NCI-H2196 (cell line): ENCODE results near the gene LAMTOR5.
"Not testable (repeated sequence)": the region's sequence is repeated elsewhere in the genome, so short reads cannot be mapped to it uniquely, and the experiment has no call there.

Experiments
- DNase-seq: peaks from one replicate; lab custom pipeline; 2025; ENCODE audit not compliant: unreplicated experiment; lab: John Stamatoyannopoulos, UW

LAMTOR5 gene

DNA sequence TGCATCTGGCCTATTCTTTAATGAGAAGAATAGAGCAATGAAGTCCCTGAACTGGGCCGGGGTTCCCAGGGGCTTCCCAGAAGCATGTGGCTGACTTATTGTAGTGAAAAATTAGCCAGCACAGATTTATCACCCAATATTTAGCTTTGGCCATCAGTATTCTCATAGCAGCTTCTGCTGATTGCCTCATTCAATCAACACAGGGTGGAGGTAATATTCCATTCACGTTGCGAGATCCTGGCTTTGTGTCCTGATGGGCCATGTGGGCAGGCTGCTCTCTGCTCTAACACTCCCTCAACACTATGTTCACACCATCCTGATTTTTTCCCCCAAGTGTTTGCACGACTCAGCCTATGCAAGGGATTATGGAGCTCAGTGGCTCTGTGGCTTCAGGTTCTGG is 21.5 kb upstream of the LAMTOR5 start:
- DNase-seq = no peak

DNA sequence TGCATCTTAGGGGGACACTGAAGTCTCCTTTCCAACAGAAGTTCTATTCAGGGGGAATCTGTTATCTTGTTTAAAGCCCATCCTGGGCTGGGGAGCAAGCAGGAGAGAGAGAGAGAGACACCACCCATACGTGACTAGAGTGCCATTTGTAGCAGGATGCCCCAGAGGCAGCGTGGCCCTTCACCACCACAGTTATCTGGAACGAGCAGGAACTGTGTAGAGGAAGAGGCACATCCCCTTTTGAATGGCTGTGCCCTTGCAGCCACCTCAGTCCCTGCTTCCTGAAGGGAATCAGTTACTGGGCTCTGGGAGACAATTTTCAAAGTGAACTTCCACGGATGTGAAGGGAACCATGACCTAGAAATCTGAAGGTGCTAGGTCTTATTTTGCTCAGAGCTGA is 19.4 kb upstream of the LAMTOR5 start:
- DNase-seq = no peak

DNA sequence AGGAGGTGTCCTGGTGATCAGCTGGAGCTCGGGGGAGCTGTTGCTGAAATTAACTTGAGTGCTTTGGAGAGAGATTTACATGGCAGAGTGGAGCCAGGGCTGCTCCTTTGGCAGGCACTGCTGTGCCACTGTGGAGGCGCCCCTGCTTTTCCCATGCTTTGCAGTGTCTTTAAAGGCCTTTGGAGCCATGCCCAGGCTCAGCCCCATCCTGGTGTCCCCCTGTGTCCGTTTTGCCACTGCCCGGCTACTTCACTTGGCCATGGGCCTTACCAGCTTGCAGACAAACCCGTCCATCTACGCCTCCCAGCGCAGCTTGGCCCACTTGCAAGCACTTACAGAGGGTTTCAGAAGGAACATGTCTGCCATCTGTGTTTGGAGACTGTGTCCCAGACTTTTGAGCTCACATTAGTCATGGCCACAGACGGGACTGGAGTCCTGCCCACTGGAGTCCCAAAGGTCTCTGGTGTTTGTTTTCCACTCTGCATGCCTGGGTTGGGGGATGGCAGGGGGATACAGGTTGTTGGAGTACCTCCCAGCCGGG is 18.2 kb upstream of the LAMTOR5 start:
- DNase-seq = no peak

DNA sequence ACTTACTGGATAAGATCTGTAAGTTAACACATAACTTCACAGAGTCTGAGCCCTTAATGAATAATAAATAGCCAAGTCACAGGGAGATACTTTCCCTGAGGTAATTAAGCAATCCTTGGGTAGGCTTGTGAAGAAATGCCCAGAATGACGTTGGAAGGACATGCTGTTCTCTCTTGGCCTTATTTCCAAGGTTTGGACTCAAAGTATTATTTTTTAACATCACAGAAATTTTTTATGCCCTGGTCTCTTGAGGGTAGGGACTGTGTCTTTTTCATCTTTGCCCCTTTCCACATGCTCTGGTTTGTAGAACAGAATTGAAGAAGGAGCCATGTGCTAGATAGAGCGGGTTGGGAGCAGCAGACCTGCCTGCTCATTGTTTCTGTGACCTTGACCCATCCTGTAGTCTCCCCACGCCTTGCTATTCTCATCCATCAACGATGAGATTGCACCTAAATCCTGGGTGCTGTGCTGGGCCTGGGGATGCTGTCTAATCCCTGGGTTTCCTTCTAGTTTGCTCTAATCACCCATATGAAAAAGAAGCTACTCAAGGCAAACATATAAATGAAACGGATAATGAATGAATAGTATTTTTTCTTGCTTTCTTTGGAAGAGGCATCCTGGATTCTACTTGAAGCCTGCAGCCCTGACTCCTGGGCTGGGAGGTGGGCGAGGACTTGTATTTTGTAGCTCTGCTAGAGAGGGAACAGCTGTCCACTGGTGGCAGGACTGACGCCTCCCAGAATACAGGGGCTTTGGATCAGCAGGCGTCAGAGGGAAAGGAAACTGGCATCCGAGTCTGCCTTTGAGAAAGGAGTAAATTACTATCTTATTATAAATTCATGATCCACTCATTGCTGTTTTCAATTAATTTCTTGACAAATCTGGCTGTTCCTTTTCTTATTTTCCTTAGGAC is 17.5 kb upstream of the LAMTOR5 start:
- no peak for DNase-seq

DNA sequence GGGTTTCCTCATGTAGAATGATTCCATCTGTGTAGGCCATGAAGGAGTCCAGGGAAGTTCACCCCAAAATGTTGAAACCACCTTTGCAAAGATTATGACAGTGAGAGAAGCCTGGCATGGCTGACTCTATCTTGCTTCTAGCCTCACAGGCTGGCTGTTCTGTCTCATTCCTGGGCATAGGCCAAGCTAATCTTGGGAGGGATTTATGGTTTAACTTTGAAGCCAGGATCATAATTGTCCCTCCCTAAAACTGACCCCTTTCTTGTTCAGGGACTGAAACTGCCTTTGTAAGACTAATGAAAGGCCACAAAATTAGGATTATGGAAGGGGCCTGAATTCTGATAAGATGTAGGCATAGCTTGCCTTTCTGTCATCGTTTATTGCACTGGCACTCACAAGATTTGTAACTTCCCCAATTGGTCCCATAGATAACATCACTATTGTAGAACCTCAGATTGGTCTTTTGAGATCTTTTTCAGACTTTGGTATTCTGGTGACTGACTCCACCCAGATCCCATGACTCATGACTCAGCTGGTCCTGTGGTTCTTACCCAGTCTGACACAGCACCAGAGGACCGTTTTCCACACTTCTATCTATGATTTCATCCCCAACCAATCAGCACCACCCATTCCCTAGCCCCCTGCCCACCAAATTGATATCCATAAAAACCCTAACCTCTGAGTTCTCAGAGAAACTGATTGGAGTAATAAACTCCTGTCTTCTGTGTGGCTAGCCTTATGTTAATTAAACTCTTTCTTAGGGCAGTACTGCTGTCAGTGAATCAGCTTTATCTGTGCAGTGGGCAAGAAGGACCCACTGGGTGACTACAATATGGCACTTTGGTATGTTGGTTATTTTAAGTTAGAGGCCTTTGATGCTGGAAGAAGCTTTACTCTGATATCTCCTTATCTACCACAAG is 13.6 kb upstream of the LAMTOR5 start:
- no peak for DNase-seq

DNA sequence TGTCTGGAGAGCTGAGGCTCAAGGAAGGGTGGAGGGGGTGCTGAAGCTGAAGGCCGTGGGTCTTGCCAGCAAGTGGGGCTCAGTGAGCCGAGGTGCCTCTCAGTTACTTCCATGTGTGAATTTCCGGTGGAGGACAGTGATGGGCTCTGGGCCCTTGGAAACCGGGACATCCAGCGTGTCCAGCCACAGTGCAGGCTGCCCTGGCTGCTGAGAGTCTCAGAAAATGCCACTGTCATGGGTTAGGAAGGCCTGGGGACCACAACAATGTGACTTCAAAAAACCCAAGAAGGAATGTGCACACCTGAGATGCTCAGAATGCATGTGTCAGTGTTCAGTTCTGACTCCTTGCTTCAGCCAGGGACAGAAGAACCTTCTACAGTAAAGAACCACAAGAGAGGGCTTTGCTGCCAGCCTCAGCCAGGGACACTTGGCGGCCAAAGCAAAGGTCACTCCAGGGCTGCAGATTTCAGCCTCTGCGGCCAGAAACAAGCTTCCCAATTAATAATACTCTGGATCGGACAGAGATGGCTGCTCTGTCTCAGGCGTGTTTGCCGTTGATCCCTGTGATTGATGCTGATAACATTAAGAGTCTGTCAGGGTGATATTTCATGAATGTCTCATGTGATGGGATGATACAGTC is 12.6 kb upstream of the LAMTOR5 start:
- DNase-seq = no peak

DNA sequence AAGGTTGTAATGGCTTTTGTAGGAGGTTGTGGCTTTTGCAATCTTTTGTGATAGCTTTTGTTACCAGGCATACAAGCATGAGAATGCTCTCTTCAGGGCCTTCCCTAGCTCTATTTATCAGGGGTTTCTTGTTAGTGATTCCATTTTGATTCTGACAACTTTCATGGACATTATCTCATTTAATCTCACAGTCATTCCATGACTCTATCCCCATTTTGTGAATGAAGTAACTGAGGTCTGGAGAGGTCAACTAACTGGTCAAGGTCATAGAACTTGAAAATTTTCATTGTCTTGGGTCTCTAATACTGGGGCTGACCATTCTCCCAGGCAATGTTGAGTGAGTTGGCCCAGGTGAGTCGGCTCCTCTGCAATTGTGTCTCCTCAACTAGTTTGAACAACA is 11.2 kb upstream of the LAMTOR5 start:
- DNase-seq = no peak

DNA sequence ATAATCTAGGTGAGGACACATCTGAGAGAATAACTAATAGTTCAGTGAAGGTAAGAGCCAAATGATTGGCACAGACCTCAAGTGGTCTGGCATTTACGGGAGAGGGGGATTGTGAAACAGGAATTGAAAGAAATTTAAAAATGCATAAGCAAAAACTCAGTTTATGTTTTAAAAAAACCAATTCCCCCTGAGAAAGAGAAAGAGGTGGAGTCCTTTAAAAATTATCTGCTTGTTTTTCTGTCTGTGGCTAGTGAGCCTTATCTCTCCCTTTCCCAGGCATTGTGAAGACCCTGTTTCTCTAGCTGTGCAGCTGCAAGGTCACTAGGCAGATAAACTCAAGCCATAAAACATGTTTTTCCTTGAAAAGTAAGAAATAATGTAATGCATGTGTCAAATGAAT is 5.6 kb upstream of the LAMTOR5 start:
- DNase-seq = not testable (repeated sequence)

DNA sequence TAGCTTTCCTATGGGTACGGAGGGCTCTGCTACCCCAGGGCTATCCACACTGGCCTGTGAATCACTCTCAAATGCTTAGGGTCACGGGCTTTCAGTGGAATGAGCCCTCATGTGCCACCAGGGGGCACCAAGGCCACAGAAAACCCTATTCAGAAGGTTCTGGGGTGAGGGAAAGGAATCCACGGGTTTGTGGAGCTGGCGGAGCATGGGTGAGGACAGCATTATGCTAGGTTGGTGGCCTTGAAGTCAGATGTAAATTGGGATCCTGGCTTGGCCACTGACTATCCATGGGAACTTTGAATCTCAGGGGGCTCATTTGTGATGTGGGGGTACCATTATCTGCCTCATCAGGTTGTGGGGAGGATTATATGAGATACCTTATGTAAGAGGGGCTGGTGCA is 5.1 kb upstream of the LAMTOR5 start:
- DNase-seq = peak; percentile 54

DNA sequence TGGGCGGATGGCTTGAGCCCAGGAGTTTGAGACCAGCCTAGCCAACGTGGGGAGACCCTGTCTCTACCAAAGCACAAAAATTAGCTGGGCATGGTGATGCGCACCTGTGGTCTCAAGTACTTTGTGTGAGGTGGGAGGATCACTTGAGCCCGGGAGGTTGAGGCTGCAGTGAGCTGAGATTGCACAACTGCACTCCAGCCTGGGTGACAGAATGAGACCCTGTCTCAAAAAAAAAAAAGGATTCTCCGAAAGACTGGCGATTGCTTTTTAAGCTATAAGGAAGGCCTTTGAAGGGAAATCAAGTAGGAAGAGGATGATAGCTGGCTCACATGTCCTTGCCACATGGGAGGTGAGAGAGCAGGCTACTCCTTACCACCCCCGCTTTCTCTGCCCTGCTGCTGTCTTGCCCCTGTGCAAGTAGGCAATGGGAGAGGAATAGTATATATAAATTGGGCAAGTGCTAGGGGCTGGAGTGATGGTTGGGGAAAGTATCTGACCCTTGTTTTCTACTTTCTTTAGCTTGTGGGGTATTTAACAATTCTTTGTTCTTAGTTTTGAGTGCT is 3.8 kb upstream of the LAMTOR5 start:
- no peak for DNase-seq

DNA sequence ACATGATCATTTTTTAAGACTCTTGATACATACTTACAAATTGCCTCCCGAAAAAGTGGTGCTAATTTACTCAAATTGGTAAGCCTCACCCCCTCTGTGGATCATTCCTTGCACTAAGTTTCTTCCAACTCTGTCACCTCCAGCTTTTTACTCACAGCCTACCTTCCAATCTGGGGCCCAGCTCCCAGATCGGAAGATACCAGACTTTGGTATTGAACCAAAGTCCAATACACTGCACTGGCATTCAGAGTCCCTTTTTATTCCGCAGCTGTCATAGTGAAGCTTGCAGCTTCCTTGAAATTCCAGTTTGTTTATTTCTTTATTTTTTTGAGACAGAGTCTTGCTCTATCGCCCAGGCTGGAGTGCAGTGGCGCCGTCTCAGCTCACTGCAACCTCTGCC is 1.8 kb upstream of the LAMTOR5 start:
- no peak for DNase-seq

DNA sequence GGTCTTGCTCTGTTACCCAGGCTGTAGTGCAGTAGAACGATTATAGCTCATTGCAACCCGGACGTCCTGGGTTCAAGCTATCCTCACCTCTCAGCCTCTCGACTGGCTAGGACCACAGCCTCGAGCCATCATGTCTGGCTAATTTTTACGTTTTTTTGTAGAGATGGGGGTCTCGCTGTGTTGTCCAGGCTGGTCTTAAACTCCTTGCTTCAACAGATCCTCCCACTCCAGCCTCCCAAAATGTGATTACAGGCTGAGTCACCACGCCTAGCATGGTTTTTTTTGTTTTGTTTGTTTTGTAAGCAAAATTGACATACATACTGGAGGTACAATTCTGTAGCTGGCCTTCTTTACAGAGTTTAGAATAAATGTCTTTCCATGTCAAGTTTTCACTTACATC is 994 bp upstream of the LAMTOR5 start:
- no peak for DNase-seq

DNA sequence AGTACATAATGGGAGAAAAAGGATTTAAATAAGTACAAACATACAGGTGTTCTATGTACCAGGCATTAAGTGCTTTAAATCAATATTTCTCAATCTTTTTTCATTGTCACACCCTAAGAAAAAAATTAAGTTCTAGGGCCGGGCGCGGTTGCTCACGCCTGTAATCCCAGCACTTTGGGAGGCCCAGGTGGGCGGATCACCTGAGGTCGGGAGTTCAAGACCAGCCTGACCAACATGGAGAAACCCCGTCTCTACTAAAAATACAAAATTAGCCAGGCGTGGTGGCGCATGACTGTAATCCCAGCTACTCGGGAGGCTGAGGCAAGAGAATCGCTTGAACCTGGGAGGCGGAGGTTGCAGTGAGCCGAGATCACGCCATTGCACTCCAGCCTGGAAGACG is 1.1 kb downstream of the LAMTOR5 start:
- DNase-seq = not testable (repeated sequence)

DNA sequence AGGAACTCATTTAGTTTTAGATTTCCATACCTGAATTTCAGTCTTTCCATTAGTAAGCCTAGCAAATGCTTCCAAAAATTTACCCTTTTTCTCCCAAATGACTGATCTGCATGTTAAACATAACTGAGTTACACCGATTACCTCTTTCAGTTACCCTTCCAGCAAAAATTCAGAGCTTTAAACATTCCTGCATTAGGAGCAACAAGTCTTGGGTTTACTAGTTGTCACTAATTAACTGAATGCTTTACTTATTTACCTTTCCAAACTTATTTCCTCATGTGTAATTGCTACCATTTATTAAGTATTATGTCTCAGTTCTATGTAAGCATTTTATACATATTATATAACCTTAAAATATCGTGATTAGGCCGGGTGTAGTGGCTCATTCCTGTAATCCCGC is 3.1 kb downstream of the LAMTOR5 start:
- no peak for DNase-seq

DNA sequence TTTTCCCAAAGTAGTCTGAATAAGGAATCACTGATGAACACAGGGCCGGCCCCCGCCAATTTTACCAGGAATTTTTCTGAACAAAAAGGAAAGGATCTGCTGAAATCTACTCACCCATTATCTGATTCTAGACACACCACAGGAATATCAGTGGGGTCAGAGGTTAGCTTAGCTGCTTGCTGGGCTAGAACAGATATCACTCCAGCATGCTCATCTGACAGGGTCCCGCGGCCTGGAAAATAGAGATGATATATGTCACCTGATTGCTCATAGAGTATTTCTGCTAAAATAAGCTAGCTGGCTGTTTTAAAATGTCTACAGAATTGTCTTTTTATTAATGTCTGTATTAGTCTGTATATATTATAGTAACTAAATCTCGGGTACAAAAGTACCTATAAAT is 3.7 kb downstream of the LAMTOR5 start:
- no peak for DNase-seq

DNA sequence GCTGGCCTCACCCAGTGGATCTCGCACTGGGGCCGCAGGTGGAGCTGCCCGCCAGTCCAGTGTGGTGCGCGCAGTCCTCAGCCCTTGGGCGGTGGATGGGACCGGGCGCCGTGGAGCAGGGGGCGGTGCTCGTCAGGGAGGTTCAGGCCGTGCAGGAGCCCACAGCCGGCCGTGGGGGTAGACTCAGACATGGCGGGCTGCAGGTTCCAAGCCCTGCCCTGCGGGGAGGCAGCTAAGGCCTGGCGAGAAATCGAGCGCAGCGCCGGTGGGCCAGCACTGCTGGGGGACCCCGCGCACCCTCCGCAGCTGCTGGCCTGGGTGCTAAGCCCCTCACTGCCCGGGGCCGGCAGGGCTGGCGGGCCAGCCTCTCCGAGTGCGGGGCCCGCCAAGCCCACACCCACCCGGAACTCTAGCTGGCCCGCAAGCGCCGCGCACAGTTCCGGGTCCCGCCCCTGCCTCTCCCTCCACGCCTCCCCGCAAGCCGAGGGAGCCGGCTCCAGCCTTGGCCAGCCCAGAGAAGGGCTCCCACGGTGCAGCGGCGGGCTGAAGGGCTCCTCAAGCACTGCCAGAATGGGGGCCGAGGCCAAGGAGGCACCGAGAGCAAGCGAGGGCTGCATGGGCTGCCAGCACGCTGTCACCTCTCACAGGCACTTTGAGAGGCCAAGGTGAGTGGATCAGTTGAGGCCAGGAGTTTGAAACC is 11.1 kb downstream of the LAMTOR5 start:
- DNase-seq = not testable (repeated sequence)

DNA sequence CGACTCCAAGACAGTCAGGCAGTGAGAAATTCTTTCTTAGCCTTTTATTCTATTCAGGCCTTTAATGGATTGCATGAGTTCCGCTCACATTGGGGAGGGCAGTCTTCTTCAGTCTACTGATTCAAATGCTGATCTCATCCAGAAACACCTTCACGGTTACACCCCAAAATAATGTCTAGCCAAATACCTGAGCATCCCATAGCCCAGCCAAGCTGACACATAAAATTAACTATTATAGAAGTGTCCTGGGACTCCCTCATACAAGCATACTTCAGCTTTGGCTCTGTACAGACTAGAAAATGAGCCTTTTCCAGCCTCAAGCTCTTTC is 13.0 kb downstream of the LAMTOR5 start:
- DNase-seq = no peak

DNA sequence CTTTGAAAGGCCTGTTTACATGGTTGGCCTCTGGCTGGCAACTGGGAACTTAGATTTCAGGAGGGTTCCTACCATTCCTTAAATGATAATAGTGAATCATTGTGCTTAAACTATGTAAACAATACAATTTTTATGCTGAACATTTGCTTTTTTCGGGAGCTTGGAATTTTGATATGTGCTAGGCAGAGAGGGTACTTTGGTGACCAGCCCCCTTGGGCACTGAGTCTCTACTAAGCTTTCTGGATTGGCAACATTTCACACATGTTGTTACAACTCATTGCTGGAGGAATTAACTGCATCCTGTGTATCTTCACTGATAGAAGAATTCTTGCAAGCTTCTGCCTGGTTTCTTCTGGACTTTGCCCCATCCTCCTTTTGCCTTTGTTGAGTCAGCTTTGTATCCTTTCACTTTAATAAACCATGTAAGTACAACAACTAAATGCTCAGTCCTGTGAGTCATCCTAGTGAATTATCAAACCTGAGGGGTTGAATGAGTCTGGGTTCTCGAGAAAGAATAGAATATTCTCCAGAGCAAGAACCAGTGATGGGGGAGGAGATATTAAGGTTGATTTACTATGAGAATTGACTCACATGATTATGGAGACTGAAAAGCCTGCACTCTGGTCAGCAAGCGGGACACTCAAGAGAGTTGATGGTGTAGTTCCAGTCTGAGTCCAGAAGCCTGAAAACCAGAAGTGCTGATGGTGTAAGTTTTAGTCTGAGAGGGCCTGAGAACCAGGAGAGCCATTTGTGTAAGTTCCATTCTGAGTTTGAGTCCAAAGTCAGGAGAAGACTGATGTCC is 13.6 kb downstream of the LAMTOR5 start:
- no peak for DNase-seq

DNA sequence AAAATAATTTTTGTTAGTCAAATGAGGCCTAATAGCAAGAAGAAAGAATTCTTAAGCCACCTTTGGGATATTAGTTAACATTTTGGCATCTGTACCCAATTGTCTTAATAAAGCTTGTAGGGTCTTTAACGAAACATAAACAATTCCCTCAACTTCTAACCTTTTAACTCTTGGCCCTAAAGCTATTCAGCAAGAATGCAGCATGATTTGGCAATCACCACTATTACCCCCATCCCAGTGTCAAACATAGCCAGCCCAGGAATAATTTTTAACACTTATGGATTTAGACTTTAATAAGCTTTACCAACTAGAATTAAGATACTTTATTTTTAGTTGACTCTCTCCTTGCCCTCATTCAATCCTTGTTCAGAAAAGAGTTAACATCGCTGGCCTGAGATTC is 14.2 kb downstream of the LAMTOR5 start:
- no peak for DNase-seq
